B cell (primary cell): ENCODE results near the gene HOXB1. TPM values are rescaled to one million over a fixed set of nuclear protein-coding genes. Genes with fewer than 3 reads are reported as not detected.
A peak's percentile ranks its signal among the peaks of the same experiment; 100 is the strongest.

ENCODE experiments used
- ATAC-seq: fragments of 200-7000 bp; cut with Tn5 transposase; one replicate; pipeline ENCODE4 v1.10.0; 2021; ENCODE audit warnings: low read depth, mild to moderate bottlenecking, moderate number of reproducible peaks, moderate library complexity
- CTCF ChIA-PET: fragments of 350-600 bp; sonication (Branson Sonifier 250); formaldehyde crosslinking; loops from one replicate; lab custom pipeline; 2021; ENCODE audit warnings: antibody characterized with exemption, inconsistent platforms; lab: Charles Lee
- POLR2A ChIA-PET: fragments of 350-600 bp; sonication (Branson Sonifier 250); formaldehyde crosslinking; loops from one replicate; lab custom pipeline; 2021; ENCODE audit warnings: antibody characterized with exemption; lab: Charles Lee
- DNase-seq: peaks from one replicate; pipeline ENCODE4 v3.0.0; 2013
- H2AFZ ChIP-seq: 2 replicates; pipeline ENCODE4 v1.6.1; 2012; ENCODE audit warnings: mild to moderate bottlenecking, low read depth, low read length; ENCODE audit not compliant: insufficient read depth, poor library complexity, severe bottlenecking
- H3K27ac ChIP-seq, 2 donors: 1 replicate in 1 of 2; 2 replicates in 1 of 2; pipeline ENCODE4 v1.5.1; 2012 to 2013; ENCODE audit warnings: low read length in 2 of 2, mild to moderate bottlenecking in 2 of 2, moderate library complexity in 1 of 2
- H3K27me3 ChIP-seq, 4 experiments: fragments of 200-600 bp in 1 of 4; sonication (generic) in 1 of 4; replicated peaks in 1 of 4; 1 replicate in 2 of 4; 2 replicates in 2 of 4; pipeline versions ENCODE4 v1.6.1 to v1.7.0; 2013 to 2016; ENCODE audit warnings: low read length in 3 of 4, mild to moderate bottlenecking in 2 of 4, mixed read lengths in 1 of 4, moderate library complexity in 1 of 4; ENCODE audit not compliant: insufficient read depth in 4 of 4, control insufficient read depth in 3 of 4; ENCODE audit errors: control extremely low read depth in 1 of 4
- H3K36me3 ChIP-seq, 2 experiments: replicated peaks in 1 of 2; 1 replicate in 1 of 2; 2 replicates in 1 of 2; pipeline versions ENCODE4 v1.6.1 to v1.7.1; 2013; ENCODE audit warnings: low read length in 1 of 2; ENCODE audit not compliant: insufficient read depth in 2 of 2, control insufficient read depth in 1 of 2; ENCODE audit errors: control extremely low read depth in 1 of 2, extremely low read depth in 1 of 2
- H3K4me1 ChIP-seq, 2 donors: fragments of 200-600 bp in 1 of 2; sonication (generic) in 1 of 2; 1 replicate in 1 of 2; 2 replicates in 1 of 2; pipeline versions ENCODE4 v1.5.1 to v1.6.1; 2013 to 2017; ENCODE audit warnings: low read length in 2 of 2; ENCODE audit not compliant: control insufficient read depth in 2 of 2, insufficient read depth in 2 of 2
- H3K4me2 ChIP-seq: replicated peaks from 2 replicates; pipeline ENCODE3; 2012; ENCODE audit warnings: mild to moderate bottlenecking, low read depth, low read length; ENCODE audit not compliant: poor library complexity, severe bottlenecking
- H3K4me3 ChIP-seq, 5 experiments: fragments of 200-600 bp in 1 of 5; sonication (generic) in 1 of 5; 1 replicate in 3 of 5; 2 replicates in 2 of 5; pipeline versions ENCODE4 v1.5.1 to v1.7.0; 2011 to 2016; ENCODE audit warnings: low read length in 4 of 5, mild to moderate bottlenecking in 4 of 5, low read depth in 2 of 5, control low read depth in 1 of 5, moderate library complexity in 1 of 5; ENCODE audit not compliant: insufficient read depth in 1 of 5; ENCODE audit errors: control extremely low read depth in 1 of 5, extremely low read depth in 1 of 5
- H3K79me2 ChIP-seq: fragments of 200-600 bp; sonication (generic); one replicate; pipeline ENCODE4 v1.6.0; 2016; ENCODE audit warnings: low read length; ENCODE audit not compliant: control insufficient read depth, insufficient read depth
- H3K9ac ChIP-seq: fragments of 200-600 bp; sonication (generic); 2 replicates; pipeline ENCODE4 v1.6.1; 2017; ENCODE audit warnings: mild to moderate bottlenecking, low read length, moderate library complexity
- H3K9me3 ChIP-seq, 3 donors: one replicate each; pipeline versions ENCODE4 v1.6.1 to v1.7.1; 2013; ENCODE audit warnings: low read length in 2 of 3; ENCODE audit not compliant: control insufficient read depth in 2 of 3, insufficient read depth in 1 of 3; ENCODE audit errors: control extremely low read depth in 1 of 3
- H4K20me1 ChIP-seq: 2 replicates; pipeline ENCODE4 v1.6.0; 2012; ENCODE audit warnings: mild to moderate bottlenecking, low read length; ENCODE audit not compliant: insufficient read depth, control insufficient read depth, poor library complexity, severe bottlenecking
- H3K27ac Mint-ChIP-seq: one replicate; pipeline ENCODE4 v1.8.0; 2021; ENCODE audit warnings: mixed read lengths
- H3K27me3 Mint-ChIP-seq: one replicate; pipeline ENCODE4 v1.8.0; 2021; ENCODE audit warnings: mixed read lengths
- H3K4me1 Mint-ChIP-seq: one replicate; pipeline ENCODE4 v1.8.0; 2021; ENCODE audit warnings: mixed read lengths
- H3K4me3 Mint-ChIP-seq: one replicate; pipeline ENCODE4 v1.8.0; 2021; ENCODE audit warnings: mixed read lengths
- H3K9me3 Mint-ChIP-seq: one replicate; pipeline ENCODE4 v1.8.0; 2022; ENCODE audit warnings: mixed read lengths; ENCODE audit not compliant: insufficient read depth
- EZH2 ChIP-seq: IDR thresholded peaks from 2 replicates; pipeline ENCODE4 v1.6.1; 2012; ENCODE audit warnings: borderline replicate concordance, low read depth, mild to moderate bottlenecking, moderate library complexity, low read length; ENCODE audit not compliant: insufficient read depth, poor library complexity, severe bottlenecking
- WGBS: methylation state at CpG from one replicate; pipeline ENCODE4 v1.1.5; 2013; ENCODE audit warnings: missing lambda C conversion rate; ENCODE audit not compliant: insufficient coverage; 5-methylcytosine and 5-hydroxymethylcytosine counted together
- intact Hi-C: fragments of 100-400 bp; cut with micrococcal nuclease; formaldehyde crosslinking; loops from one replicate; pipeline ENCODE4 v1.10.0; 2022
- polyA plus RNA-seq: library from polyadenylated mRNA; depleted of rRNA; stranded (reverse); fragments of >200 nt; gene quantifications from 2 replicates; pipeline ENCODE4 v1.2.3, GENCODE V29; 2012
- total RNA-seq, 2 donors: library from RNA; stranded (reverse); fragments of 120-200 nt in 1 of 2; gene quantifications; 1 replicate in 1 of 2; 2 replicates in 1 of 2; pipeline versions ENCODE4 v1.2.3 to v1.2.4, GENCODE V29; 2013 to 2022
- TF ChIP-seq, protein P1 (sequence below): fragments of 200-600 bp; IDR thresholded peaks from one replicate; pipeline ENCODE4 v1.8.0; 2022; ENCODE audit warnings: antibody characterized with exemption, mild to moderate bottlenecking

The HOXB1 gene
- total and polyA plus RNA-seq, 2 donors (not counting 1 experiment from before 2014, with no cell fraction given): not detected

DNA sequence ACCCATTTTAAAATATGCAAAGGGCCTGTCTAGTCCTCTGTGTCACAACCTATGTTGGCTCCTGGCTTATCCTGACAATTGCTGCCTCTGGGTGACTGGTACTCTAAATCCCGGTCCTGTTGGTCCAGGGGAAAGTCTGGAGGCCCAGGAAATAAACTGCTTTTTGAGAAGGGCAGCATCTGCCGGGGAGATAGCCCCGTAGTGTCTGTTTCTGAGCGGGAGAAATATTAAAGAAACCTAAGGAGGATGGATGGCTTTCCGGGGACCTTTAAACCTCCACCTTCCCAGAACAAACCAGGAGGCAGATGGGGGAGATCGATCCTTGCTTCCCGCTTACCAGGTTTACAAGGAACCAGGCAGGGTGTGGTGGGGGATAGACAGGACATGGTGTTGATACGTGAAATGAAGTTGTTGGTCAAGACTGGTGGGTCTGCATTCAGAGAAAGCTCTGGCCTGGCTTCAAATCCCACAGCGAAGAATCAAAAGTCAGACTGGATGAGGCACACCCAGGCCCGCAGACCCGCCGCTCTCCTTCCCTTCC lies 10.3 kb upstream of the HOXB1 start:
- peak overlapping the region; percentile 96 for H3K27ac Mint-ChIP-seq
- ChIA-PET POLR2A (interaction anchor here (1.2 kb wide), 1 partner anchor 205 kb away, joined by 3 read pairs; no protein-coding TSS in a partner anchor), CTCF (interaction anchor here (1.0 kb wide), 1 partner anchor 48 kb away, joined by 3 read pairs; no protein-coding TSS in a partner anchor)
- 20% methylated on average over 8 of the region's 12 CpGs for WGBS
- no peaks in the 10 kb centered on the region for H3K9me3 Mint-ChIP-seq
- H3K36me3 ChIP-seq: no peaks in the 10 kb centered on the region
- no peak for DNase-seq
- H3K27me3 Mint-ChIP-seq: peaks cover 51% of the 10 kb centered on the region
- H3K9ac ChIP-seq: peak overlapping the region; percentile 80
- TF ChIP-seq EZH2: no peak
- TF ChIP-seq, protein P1, sequence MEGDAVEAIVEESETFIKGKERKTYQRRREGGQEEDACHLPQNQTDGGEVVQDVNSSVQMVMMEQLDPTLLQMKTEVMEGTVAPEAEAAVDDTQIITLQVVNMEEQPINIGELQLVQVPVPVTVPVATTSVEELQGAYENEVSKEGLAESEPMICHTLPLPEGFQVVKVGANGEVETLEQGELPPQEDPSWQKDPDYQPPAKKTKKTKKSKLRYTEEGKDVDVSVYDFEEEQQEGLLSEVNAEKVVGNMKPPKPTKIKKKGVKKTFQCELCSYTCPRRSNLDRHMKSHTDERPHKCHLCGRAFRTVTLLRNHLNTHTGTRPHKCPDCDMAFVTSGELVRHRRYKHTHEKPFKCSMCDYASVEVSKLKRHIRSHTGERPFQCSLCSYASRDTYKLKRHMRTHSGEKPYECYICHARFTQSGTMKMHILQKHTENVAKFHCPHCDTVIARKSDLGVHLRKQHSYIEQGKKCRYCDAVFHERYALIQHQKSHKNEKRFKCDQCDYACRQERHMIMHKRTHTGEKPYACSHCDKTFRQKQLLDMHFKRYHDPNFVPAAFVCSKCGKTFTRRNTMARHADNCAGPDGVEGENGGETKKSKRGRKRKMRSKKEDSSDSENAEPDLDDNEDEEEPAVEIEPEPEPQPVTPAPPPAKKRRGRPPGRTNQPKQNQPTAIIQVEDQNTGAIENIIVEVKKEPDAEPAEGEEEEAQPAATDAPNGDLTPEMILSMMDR: no peak
- peaks cover 27% of the 10 kb centered on the region for H3K4me1 Mint-ChIP-seq
- H3K4me3 ChIP-seq: peak overlapping the region; percentile 30 to 73 (median 64)
- H3K4me3 Mint-ChIP-seq: peak overlapping the region; percentile 90
- no peak for ATAC-seq
- H2AFZ ChIP-seq: peak overlapping the region; percentile 100
- H3K79me2 ChIP-seq: no peaks in the 10 kb centered on the region
- H3K27ac ChIP-seq: peak overlapping the region; percentile 53 to 79
- H3K27me3 ChIP-seq: peaks cover 0 to 56% (median 23%) of the 10 kb centered on the region in 4 experiments
- H3K9me3 ChIP-seq: peaks cover 0 to 11% (median 0%) of the 10 kb centered on the region in 3 donors
- peaks cover 31 to 34% of the 10 kb centered on the region in 2 donors for H3K4me1 ChIP-seq
- H4K20me1 ChIP-seq: no peaks in the 10 kb centered on the region
- peak overlapping the region; percentile 96 for H3K4me2 ChIP-seq
- intact Hi-C loops: loop anchor here (2.0 to 10.0 kb wide), 2 partner anchors 38 to 46 kb away; partner anchors contain the start of gene HOXB4

DNA sequence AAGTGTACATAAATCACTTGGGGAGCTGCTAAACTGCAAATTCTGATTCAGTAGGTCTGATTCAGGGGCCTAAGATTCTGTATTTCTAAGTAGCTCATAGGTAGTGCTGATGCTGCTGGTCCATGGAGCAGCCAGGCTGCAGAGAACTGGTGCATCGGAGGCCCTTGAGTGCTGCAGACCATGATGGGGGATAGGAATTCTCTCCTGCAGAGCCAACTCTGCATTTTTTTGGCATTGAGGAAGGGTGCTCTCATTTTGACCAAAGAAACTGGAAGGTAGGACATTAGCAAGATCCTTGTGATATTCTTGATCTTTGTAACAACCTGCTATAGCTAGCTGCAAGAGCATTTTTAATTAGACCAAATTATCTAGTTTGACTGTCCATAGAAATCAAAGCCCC lies 9.4 kb upstream of the HOXB1 start:
- Mint-ChIP-seq H3K9me3 (no peaks in the 10 kb centered on the region), H3K27ac (peak overlapping the region; percentile 16), H3K4me3 (peak overlapping the region; percentile 15), H3K4me1 (peaks cover 27% of the 10 kb centered on the region), H3K27me3 (peaks cover 46% of the 10 kb centered on the region)
- no peak overlapping the region for H3K4me3 ChIP-seq
- H3K79me2 ChIP-seq: no peaks in the 10 kb centered on the region
- peaks cover 0 to 50% (median 20%) of the 10 kb centered on the region in 4 experiments for H3K27me3 ChIP-seq
- no peak overlapping the region for H3K27ac ChIP-seq
- no peaks in the 10 kb centered on the region for H4K20me1 ChIP-seq
- no peaks in the 10 kb centered on the region for H3K36me3 ChIP-seq
- H3K9ac ChIP-seq: no peak overlapping the region
- ATAC-seq (no peak), DNase-seq (no peak)
- H3K4me2 ChIP-seq: no peak overlapping the region
- WGBS: no CpG with 5 or more reads among the region's 1 CpG
- H2AFZ ChIP-seq: no peak overlapping the region
- TF ChIP-seq EZH2: no peak
- TF ChIP-seq, protein P1: no peak
- H3K4me1 ChIP-seq: peaks cover 31 to 34% of the 10 kb centered on the region in 2 donors
- CTCF ChIA-PET: interaction anchor here (1.0 kb wide), 1 partner anchor 47 kb away, joined by 3 read pairs; no protein-coding TSS in a partner anchor
- intact Hi-C loops: loop anchor here (2.0 to 10.0 kb wide), 2 partner anchors 39 to 45 kb away; partner anchors contain the start of gene HOXB4
- peaks cover 0 to 11% (median 0%) of the 10 kb centered on the region in 3 donors for H3K9me3 ChIP-seq
- POLR2A ChIA-PET: interaction anchor here (0.6 kb wide), 1 partner anchor 116 kb away, joined by 6 read pairs; no protein-coding TSS in a partner anchor
